Measurements from ENCODE around the gene SLX9.

Gene SLX9

GRCh38 chr21:45004481-45005247 is 64.8 kb downstream of the SLX9 start:
- DNase-seq = no peak

GRCh38 chr21:45006536-45007095 is 66.8 kb downstream of the SLX9 start:
- no peak for DNase-seq

GRCh38 chr21:45009616-45010015 is 69.8 kb downstream of the SLX9 start:
- DNase-seq = no peak

GRCh38 chr21:45010096-45010495 is 70.3 kb downstream of the SLX9 start:
- DNase-seq = no peak

GRCh38 chr21:45010860-45011259 is 71.0 kb downstream of the SLX9 start:
- no peak for DNase-seq

- DNase-seq = no peak
Observed at GRCh38 chr21:45011426-45011825, 71.6 kb downstream of the SLX9 start.

- DNase-seq = no peak
Observed at GRCh38 chr21:45011911-45012661, 72.3 kb downstream of the SLX9 start.

GRCh38 chr21:45012662-45013259 is 72.9 kb downstream of the SLX9 start:
- DNase-seq = no peak

- DNase-seq = no peak
Observed at GRCh38 chr21:45013260-45013841, 73.5 kb downstream of the SLX9 start.

GRCh38 chr21:45014747-45015468 is 75.1 kb downstream of the SLX9 start:
- DNase-seq = no peak

- no peak for DNase-seq
Observed at GRCh38 chr21:45015469-45015860, 75.6 kb downstream of the SLX9 start.

- DNase-seq = no peak
Observed at GRCh38 chr21:45016031-45016405, 76.2 kb downstream of the SLX9 start.

- DNase-seq = no peak
Observed at GRCh38 chr21:45016406-45017038, 76.7 kb downstream of the SLX9 start.

GRCh38 chr21:45017039-45017960 is 77.5 kb downstream of the SLX9 start:
- no peak for DNase-seq

- no peak for DNase-seq
Observed at GRCh38 chr21:45018131-45019075, 78.6 kb downstream of the SLX9 start.

GRCh38 chr21:45019076-45019886 is 79.5 kb downstream of the SLX9 start:
- DNase-seq = no peak

- DNase-seq = no peak
Observed at GRCh38 chr21:45019887-45020537, 80.2 kb downstream of the SLX9 start.

Measured in NCI-H446 (cell line).